ENCODE data around the gene CERS1.

GRCh38 chr19:18924684-18925213, 28.8 kb upstream of the CERS1 start:
- TF ChIP-seq CTCF (IDR thresholded peaks at IDR 0.05) (no peak), POLR2A (IDR thresholded peaks at IDR 0.05) (no peak)

All from testis (tissue), 2 donors.